NCI-H345 treated with DMSO at 0.1 percent for 48 hours (cell line): ENCODE results near the gene MCF2L2.

Experiments
- DNase-seq: peaks from one replicate; lab custom pipeline; 2025; ENCODE audit not compliant: unreplicated experiment; lab: John Stamatoyannopoulos, UW

Gene MCF2L2

DNA sequence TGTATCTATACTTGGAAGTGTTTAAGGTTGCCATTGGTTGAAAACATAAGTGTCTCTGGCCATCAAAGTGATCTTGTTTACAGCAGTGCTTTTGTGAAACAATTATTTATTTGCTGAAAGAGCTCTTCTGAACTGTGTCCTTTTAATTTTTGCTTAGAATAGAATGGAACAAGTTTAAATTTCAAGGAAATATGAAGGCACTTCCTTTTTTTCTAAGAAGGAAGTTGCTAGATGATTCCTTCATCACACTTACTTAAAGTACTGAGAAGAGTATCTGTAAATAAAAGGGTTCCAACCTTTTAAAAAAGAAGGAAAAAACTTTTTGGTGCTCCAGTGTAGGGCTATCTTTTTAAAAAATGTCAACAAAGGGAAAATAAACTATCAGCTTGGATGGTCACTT is 155.6 kb downstream of the MCF2L2 start:
- no peak for DNase-seq

DNA sequence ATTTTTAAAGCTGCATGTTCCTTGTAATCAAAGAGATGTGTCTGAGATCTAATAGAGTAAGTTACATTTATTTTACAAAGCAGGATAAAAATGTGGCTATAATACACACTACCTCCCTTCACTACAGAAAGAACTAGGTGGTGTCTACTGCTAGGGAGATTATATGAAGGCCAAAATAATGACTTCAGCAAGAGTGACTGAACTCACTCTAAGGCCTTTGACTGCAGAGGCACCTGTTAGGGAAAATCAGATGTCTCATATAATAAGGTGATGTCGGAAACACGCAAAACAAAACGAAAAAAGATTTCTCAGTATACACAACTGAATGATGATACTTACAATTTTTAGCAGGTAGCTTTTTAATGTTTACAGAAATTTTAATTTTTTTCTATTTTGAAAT is 156.3 kb downstream of the MCF2L2 start:
- DNase-seq: no peak

DNA sequence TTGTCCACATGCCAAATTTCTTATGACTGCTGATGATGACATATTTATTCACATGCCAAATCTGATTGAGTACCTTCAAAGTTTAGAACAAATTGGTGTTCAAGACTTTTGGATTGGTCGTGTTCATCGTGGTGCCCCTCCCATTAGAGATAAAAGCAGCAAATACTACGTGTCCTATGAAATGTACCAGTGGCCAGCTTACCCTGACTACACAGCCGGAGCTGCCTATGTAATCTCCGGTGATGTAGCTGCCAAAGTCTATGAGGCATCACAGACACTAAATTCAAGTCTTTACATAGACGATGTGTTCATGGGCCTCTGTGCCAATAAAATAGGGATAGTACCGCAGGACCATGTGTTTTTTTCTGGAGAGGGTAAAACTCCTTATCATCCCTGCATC is 158.1 kb downstream of the MCF2L2 start:
- DNase-seq: no peak

DNA sequence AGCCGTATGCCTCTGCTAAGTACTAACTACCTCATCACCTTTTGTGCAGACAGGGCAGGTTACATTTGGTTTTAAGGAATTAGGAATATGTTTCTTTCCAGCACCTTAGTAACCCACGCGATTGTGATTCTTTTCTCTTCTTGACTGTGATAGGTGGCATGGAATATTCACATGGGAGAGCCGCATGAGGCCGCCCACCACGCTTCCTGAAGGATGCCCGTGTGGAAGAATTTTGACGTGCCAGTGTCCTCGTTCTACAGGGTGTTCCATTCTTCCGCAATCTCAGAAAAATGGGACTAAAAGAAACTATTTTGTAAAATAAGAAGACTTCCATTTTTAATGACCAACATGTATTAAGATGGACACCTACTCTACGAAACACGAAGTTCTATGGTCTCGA is 159.1 kb downstream of the MCF2L2 start:
- no peak for DNase-seq

DNA sequence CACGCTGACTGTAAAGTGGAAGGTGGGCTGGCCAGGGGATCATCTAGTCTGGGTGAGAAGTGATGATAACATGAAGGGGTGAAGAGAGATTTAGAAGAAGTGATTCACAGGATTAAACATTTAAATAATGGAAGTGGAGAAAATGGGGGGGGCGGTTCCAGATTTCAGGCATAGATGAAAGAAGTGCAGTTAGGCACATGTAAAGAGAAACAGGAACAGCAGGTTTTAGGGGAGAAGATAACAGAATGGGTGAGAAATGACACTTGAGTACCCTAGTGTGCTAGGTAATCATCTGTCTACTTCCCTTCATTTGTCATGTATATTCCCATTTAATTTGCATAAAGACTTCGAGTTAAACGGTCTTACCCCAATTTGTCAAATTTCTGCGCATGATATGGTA is 160.1 kb downstream of the MCF2L2 start:
- DNase-seq: no peak

DNA sequence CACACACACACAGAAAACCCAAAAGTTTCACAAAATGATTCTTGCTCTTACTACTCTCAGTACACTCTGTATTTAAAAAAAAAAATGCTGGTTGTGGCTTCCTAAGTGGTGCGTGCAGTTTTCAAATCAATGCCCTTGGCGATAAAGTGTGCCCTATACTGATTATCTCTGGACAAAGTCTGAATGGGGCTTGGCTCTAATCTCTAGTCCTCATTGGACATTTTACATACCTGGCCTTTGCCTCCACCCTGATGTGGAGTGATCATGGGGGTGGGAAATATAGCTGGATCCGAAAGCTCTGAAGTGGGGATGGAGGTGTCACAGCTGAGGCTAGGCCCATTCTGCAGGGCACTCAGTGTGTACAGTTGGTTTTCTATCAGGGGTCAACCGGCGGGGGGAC is 161.3 kb downstream of the MCF2L2 start:
- no peak for DNase-seq

DNA sequence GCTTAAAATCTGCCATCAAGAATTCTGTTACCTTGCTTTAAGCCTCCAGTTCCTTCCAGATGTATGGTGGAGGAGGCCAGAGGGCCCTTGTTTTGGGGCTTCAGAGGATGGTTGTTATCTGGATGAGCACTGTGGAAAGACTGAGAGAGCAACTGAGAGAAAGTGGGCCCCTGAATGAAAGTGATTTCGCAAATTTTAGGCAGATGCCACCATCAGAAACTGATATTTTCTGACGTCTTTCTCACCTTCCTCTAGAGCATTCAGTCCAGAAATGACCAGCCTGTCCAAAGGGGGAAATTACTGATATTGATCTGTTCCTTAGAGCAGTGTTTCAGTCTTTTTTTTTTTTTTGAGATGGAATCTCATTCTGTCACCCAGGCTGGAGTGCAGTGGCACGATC is 162.0 kb downstream of the MCF2L2 start:
- no peak for DNase-seq

DNA sequence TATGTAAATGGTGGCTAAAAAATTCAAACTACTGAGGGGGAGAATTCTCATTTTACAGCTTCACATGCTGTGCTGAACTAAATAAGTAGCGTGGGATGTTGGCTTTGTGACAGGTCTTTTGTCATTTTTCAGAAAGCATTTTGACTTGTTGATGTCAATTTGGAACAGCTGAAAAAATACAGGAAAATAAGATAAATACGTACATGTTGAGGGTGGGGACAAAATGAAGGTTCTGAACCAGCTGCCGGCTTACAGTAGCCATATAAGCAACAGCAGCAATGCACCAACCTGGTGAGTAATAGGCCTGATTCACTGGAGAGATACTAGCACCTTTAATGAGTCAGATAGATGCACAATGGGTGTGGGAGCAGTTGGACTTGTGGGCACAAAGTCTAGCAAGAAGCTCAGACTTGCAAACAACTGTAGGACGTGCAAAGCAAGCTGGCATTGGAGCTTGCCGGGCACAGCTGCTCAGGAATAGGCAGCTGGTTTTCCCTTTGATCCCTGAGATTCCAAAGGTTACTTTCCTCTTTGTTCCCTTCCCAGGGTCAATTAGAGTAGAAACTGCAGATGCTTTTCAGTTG is 162.5 kb downstream of the MCF2L2 start:
- no peak for DNase-seq

DNA sequence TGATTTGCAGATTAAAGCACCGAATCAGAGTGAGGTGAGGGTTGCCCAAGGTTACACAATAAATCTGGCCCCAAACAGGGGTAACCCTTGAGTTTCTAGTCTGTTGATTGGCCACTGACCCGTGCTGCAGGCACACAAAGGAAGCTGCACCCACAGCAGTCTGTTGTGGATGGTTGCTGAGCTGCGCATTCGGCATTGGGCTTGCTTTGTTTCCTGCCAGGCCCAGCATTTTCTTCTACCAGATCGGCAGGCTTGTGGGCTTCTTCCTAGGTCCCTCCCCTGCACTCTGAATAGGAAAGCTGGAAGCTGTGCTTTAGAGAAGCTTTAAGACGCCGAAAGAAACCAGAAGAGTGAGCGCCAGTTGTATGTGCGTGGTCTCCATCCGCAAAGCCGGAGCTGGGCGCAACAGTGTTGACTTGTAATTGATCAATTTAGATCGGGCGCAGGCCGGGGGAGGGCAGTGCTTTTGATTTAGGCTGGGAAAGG is 163.2 kb downstream of the MCF2L2 start:
- DNase-seq: no peak

DNA sequence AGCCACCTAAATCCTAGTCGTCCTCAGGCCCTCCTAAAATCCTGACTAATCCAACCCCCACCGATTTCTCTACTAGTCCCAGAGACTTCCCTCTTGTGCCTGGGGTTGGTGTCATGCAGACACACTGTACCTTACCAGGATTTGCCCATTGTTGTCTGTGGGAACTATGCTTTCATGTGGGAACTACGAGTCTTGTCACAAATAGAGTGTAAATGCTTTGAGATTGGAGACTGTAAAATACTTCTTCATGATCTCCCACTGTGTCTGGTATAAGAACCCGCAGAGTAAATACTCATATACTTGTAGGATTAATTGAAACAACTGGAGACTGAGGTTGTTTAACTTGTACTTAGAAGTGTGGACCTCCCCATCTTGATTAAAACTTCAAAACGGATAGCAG is 164.2 kb downstream of the MCF2L2 start:
- DNase-seq: no peak

DNA sequence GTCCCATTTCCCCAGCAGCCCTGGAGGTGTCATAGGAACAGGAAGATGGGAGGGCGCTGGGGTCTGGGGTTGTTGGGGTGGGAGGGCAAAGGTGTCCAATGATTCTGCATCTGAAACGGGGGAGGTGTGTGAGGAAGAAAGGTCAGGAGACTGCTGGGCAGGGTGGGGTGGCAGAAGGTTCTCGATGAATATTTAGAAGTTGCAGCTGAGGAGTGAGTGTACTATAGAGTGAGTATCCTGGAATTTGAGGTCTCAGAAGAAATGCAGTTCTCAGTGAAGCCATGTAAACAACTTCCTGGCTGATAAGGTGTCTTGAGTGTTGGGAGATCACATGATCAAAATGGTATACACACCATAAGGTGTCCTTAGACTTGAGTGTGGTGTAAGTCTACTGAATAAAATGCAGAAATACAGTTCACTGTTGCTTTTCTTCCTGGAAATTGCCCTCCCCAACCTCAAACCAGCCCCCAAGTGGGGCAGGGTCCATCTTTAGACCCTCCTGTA is 165.5 kb downstream of the MCF2L2 start:
- no peak for DNase-seq

DNA sequence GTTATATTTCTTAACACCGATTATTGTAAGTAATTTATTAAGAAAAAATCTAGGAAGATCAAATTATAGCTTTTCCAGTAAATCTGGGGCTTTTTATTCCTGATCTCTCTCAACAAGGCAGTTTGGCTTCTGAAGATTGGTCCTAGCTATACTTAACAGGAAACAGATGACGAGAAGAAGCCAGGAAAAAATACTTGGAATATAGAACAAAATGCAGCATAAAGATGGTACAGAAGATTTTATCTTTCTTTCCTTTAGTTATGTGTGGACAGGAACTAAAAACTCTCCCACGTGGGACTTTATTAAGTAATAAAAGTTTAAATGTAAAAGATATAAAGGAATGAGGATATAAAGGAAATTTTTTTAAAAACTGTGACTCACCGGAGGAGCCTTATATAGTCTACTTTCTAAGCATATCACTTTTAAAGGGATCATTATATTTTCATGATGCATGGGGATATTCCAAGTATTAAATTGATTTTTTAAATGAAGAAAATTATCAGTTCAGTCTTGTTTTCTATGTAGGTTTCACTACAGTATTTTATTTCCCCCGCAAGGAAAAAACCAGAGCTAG is 167.2 kb downstream of the MCF2L2 start:
- no peak for DNase-seq

DNA sequence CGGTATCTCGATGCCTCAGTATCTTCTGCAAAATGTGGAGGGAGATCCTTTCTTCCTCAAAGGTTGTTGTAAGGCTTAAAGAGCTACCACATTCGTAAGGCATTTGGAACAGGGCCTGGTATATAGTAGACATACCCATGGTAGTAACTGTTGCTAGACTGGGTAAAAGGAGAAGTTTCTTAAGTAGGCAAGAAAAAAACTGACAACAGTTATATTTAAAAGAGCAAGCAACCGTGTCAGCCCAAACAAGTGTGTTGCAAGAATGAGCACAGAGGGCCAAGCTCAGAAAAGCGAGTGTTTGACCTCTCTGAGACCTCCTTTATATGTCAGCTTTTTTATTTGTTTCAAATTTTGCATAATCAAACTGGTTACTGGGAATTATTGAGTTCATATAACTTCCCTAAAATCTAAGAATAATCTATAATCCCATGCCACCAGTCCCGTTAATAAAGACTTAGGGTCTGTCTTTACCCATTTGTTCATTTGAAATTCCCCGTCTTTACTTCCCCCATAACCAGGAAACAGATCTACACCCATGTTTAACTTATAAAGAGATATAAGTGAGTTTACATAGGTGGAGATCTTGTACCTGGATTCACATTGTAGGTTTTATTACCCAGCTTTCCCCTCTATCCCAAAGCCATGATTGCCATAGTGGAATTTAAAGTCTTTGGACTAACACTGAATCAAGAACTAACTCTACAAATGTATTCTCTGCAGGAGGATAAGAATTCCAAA is 168.1 kb downstream of the MCF2L2 start:
- DNase-seq: no peak

DNA sequence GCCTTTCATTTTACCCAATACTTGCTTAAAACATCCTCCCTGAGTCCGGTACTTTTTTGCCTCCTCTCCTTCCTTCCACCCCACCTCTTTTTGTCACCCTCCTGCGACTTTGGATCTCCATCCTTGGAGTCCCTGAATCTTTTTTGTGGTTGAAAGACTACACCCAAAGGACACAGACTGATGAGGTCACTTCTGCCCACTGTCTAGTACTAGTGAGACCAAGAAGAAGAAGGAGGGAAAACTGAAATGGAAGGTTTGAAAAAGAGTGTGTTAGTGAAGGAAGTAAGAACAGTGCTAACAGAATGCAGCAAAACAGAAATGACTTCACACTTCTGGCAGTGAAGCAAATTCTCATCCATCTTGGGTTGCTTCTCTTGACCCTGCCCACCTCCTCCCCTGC is 168.8 kb downstream of the MCF2L2 start:
- DNase-seq: no peak

DNA sequence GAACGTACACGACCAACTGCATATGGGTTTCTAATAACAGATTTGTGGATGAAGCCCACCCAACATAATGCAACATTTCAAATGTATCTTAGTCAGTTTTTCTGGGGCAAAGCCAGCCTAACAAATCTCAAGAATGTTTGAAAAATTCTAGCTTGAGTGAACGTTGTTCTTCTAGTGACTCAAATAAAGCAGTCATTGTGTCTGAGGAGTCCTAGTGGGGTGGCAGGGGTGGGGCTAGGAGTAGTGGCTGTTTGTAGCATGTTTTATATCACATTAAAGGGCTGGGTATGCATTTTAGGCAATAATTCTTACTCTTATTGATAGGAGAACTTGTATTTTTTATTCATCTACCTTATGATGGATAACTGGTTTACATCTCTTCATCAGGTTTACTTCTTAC is 169.3 kb downstream of the MCF2L2 start:
- no peak for DNase-seq

DNA sequence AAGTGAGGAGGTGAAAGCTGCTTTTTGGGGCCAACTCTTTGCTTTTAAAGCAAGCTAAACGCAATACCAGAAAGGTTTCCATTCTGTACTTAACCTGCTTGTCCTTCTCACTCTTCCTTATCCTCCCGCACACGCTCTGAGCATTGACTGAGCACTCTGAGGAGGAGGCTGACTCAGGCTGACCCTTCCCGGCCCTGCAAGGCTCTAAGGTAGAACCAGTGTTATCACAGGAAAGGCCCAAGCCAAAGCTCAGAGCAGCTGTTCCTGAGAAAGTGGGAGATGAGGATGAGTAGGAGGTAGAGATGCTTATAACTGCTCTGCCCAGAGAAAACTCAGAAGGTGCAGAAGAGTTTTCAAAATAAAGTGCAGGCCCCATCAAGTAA is 173.1 kb downstream of the MCF2L2 start:
- no peak for DNase-seq

DNA sequence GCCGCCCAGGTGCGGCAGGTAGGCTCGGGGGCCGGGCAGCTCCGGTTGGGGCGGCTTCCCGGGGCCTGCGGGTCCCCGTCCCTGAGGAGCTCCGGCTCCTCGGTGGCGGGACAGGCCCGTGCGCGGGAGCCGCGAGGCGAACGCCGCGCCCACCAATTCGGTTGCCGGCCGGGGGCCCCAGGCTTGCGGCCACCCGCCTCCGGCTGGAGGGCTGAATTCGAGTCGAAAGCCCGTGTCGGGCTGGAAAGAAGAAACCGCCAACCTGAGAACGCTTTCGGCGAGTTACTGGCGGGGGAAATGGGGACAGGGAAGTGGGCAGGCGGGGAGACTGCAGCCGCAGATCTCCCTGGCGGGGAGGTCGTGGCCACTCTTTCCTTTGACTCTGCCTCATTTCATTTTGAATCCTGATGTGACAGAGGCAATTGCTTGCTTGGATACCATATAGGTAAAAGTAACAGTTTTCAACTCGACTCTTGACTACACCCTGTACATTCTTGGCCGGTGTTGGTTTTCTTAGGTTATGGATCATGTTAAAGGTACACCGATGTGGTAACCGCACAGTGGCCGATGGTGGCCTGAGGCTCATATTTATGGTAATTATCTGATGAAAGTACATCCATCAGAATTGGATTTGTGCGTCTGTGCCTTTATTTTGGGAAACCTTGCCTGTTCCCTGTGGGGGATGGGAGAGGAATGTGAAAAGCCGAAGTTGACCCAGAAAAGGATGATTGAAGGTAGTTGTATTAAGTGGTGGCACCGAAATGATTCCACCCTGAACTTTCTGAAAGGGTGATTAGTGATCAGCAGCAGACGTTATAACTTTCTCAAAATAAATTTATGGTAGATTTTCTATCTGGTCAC is 173.7 kb downstream of the MCF2L2 start:
- peak; percentile 33 for DNase-seq

DNA sequence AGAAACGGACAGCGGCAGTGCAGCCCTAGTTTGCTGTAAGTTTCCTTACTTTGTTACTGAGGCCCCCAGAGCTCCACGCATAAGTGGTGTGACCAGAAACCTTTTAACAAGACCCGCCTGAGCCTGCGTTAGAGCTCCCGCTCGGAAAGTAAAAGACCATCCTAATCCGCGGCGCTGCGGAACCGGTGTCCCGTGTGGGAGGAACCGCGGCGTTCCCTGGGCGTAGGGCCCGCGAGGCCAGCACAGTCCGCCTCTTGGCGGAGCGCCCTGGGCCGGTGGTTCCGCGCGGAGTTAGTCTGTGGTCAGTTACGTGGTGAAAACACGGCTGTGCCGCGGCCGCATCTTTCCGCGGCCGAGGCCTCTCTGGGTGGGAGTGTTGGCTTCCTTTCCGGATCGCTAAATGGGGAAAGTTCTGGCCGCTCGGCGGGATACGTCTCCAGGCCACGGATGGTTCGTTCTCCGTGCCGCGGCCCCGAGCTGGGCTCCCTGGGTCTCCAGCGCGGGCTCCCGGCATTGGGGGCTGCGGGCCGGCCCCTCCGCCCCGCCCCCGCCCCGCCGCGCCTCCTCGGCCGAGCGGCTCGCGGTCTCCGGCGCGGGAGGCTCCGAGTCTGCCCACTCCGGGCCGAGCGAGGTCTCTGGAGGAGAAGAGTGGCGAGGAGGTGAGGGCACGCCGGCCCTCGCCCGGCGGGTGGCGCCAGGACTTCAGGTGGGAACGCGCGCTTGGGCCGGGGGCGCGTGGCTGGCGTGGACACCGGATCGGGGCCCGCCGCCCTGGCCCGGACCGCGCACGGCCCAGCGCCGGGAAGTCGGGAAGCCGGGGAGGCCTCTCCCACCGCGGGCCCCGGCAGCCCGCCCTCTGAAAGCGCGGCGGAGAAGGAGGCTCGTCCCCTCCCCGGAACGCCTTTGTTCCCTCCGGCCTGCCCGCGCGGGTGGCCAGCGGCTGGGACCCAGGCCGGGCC is 174.6 kb downstream of the MCF2L2 start:
- DNase-seq: no peak

DNA sequence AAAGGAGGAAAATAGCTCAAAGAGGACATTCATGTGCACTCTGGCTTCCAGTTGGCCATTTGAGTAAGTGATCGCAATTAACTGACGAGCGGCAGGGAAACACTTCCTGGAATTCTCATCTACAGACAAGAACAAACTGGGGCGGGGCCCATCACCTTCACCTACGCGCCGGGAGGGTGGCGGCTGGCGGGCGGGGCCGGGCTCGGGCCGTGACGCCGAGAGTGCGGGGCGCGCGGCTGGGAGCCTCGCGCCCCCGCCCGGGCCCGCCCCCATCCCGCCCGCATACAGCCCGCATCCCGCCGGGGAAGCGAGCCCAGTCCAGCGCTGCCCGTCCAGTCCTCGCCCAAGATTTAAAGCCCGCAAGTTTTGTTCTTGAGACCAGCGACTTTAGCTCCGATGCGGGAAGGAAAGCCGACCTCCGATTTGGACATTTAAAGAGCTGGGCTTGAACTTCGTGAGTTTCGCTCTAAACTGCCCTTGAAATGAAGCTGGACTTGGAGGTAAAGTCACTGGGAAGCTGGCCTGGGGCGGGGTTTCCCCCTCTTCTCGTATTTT is 175.4 kb downstream of the MCF2L2 start, which contains the start of gene B3GNT5:
Gene B3GNT5, plus strand, starts transcription at position 281 of the 555 bp plus-strand sequence. CDS start 16,546 bp downstream, outside the sequence.
- peak; percentile 77 for DNase-seq
